GM04503 (cell line): ENCODE measurements around the gene FKBP1A.
A peak's percentile ranks its signal among the peaks of the same experiment; 100 is the strongest.

Source experiments
- DNase-seq: peaks from one replicate; pipeline ENCODE4 v3.0.0-alpha.2; 2012; ENCODE audit warnings: low read depth

Gene FKBP1A

DNA sequence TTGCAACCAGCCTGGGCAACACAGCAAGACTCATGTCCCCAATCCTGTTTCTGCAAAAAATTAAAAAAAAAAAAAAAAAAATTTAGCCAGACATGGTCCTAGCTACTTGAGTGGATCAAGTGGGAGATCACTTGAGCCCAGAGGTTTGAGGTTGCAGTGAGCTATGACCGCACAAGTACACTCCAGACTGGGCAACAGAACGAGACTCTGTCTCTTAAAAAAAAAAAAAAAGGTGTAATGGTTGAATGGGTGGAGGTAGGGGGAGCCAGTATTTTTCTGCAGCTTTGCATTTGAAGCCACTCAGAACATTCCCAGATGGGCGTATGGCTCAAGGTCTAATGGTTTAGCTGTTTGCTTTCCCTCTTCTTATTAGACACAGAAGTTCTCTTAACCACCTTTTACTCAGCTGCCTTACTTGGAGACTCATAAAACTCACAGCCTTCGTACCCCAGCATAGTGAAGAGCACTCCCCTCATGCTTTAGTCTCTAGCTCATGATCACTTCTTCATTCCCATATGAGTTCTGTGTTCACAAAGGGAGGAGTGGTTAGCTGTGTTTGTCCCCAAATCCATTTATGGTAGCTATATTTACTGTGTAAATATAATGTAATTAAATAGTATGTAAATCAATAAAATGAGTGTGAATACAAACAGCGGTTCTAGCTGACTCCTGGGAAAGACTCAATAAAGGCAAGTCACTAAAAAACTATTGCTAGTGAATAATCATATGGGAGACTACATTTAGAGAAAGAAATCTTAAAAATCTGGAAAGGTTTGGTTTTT, 9.0 kb downstream of the FKBP1A start:
- no peak for DNase-seq

- DNase-seq: no peak
These were observed 10.2 kb downstream of the FKBP1A start for GRCh38 chr20:1382670-1383069.

DNA sequence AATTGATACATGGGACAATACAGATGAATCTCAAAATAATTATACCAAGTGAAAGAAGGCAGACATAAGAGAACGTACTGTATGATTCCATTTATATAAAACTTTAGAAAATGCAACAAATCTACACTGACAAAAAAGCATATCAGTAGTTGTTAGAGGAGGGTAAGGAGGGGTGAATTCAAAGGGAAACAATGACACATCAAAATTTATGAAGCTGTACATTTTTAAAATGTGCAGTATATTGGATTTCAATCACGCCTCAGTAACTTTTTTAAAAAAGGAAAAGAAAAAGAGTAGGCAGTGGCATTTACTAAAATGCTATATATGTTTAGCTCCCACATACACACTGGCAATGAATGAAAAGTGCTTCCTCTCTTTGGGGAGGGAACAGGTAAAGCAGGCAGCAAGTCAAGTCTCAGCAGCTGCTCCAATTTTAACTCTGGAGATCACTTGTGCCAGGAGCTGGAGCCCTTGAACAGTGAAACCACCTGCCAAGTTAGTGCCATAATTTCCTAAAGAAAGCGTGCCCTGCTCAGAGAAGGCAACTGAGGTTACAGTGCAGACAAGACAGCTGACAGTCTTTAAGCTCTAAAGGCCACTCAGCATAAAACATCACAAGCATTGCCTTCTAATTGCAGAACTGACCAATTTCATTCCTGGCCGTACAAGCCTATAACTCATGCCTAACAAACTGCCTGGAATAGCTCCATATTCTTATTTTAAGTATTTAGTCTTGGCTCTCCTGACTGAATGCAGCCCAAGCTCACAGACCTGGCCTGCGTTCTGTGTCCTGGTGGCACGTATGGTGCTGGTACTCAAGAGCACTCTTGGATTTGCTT, 10.9 kb downstream of the FKBP1A start:
- DNase-seq: no peak

GRCh38 chr20:1378735-1379125, 14.1 kb downstream of the FKBP1A start:
- no peak for DNase-seq

GRCh38 chr20:1377984-1378734, 14.7 kb downstream of the FKBP1A start:
- no peak for DNase-seq

GRCh38 chr20:1377341-1377871, 15.4 kb downstream of the FKBP1A start:
- no peak for DNase-seq

DNA sequence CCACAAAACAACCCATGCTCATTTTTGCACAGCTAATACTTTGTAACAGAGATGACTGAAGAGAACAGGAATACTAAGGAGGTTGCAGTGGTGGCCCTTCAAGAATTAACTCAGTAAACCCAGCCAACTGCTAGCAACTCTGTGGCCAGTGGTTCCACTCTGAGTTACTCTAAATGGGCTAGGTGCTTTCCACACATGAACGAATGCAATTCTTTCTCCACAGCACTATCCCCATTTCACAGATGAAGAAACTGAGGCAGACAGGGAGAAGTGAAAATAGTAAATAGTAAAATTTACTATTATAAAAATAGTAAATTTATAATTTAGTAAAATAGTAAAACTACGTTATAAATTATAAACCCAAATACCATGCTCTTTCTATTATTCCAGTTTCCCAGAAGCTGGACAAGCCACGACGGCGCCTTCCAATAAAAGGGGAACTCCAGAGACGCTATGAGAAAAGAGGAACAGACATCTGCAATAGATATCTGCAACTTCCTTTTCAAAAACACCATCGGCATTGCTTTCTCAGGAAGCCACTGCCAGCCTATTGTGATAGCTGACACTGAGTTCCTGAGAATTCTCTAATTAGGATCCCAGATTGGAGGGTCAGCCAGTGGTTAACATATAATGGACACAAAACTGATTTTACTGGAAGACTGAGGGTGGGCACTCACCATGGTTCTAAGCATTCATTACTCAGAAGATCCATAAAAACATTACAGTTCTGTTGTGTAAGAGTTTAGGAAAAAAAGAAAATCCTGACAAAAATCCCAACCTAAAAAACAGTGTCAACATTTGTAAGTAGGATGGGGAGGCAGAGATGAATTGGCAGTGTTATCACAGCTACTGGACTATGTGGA, 16.2 kb downstream of the FKBP1A start:
- DNase-seq: no peak

GRCh38 chr20:1376007-1376406, 16.8 kb downstream of the FKBP1A start:
- no peak for DNase-seq

DNA sequence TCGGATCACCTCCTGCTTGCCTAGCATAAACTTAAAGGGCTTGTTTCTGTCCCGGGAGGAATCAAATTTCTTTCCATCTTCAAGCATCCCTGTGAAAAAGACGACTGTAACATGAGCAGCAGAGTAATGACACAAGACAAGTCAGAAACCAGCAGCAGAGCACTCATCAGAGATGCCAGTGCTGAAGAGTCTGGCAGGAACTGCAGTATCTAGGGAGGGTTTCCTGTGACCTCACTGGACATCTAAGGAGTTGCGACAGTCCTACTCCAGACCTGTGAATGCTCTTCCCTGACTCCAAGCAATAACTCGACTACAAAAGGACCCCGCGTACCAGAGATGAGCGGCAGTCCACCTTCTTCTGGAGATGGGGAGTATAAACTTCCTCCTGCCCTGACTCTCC, 17.3 kb downstream of the FKBP1A start:
- peak; percentile 47 for DNase-seq

DNA sequence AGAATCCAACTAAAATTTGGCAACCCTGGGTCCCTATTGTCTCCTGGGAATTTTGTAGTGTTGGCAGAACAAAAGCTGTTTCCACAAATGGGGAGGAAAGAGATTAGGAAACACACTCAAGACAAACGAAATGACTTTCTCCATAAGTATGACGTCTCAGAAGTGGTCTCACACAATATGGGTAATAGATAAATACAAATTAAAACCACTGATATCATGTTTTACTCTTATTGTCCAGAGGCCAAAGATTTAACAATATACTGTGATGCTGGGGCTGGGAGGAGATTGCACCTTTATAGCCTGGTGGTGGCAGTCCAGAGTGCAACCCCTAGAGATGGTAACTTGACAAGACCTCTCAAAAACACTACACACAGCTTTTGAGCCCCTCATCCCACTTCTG, 18.6 kb downstream of the FKBP1A start:
- no peak for DNase-seq

- no peak for DNase-seq
These were observed 19.2 kb downstream of the FKBP1A start for GRCh38 chr20:1373614-1374013.

- DNase-seq: no peak
These were observed 19.8 kb downstream of the FKBP1A start for GRCh38 chr20:1373036-1373435.

GRCh38 chr20:1371830-1372539, 20.9 kb downstream of the FKBP1A start:
- no peak for DNase-seq

DNA sequence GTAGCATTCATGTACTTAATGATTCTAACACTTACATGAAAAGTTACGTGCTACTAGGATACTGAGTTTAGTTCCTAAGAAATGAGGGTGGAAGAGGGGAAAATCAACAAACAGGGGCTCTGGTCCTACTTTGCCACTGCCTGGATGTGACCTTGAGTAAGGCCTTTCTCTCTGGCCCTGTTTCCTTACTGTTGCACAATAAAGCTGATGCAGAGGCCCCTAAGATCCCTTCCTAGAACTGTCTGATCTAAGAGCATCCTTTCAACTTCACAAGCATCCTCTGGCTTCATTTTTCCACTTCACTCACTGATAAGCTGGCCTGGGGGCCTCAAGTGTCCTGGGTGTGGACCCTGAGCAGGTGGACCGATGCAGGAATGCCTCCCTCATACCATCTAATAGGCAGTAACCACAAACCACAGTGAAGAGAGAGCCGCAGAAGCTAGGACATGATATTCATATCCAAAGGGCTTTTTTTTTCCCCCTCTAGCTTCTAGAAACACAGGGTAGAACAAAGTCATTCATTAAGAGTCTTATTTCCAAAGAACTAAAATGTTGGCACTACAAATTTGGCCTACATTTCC, 21.6 kb downstream of the FKBP1A start:
- no peak for DNase-seq

GRCh38 chr20:1370548-1371110, 22.2 kb downstream of the FKBP1A start:
- DNase-seq: peak; percentile 51

GRCh38 chr20:1369970-1370369, 22.9 kb downstream of the FKBP1A start:
- DNase-seq: no peak

DNA sequence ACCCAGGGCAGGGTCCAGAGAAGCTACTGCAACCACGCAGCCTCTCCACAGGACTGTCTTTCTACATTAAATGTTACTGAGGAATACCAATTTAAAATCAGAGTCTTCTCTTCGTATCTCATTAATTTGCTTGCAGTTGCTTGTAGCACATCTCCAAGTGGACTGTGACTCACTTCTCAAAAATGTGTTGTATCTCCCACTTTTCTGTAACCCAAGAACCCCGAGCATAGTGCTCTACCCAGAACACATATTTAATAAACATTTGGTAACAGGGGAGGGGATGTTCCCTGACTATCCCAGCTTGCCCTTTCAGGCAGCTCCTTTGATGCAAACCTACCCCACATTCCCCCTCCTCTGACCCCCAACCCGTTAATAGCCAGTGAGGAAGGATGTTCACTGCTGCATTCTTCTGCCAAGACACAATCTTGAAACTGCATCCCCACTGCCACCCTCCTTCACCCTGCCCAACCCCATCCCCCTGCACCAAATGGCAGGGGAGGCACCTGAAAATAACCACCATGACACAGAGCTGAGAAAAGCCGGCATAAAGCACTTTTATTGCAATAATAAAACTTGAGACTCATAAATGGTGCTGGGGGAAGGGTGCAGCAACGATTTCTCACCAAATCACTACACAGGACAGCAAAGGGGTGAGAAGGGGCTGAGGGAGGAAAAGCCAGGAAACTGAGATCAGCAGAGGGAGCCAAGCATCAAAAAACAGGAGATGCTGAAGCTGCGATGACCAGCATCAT, 24.2 kb downstream of the FKBP1A start:
- no peak for DNase-seq

DNA sequence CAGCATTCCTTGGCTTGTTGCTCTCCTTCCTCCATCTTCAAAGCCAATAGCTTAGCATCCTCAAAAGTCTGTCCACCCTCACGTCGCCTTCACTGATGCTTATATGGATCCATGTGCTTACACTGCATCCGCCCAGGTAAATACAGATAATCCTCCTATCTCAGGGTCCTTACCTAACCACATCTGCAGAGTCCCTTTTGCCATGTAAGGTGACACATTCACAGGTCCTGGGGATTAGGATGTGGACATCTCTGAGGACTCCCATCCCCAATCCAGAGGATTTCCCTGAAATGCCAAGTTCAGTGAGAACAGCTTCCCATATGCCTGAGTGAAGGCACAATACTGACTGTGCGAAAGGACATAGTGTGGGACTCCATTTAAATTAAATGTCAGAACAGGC, 25.4 kb downstream of the FKBP1A start:
- no peak for DNase-seq

DNA sequence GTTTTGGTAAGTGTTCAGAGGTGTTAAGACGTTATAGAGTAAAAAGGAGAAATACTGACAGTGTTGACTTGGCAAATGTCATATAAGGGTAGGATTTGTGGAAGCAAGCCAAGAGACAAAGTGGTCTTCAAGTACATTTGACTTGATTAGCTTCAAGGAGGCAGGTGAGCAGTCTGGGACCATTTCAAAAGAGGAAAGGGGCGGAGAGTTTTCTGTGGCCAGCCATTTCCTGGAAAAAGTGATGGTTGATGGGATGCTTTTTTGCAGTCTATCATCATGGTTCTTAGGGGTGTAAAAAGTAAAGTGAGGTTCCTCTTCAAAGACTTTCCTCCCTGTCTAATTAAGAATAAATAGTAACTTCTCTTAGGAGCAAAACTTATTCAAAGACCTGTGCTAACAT, 28.7 kb downstream of the FKBP1A start:
- DNase-seq: no peak
